ENCODE measurements around the gene SLC8B1.

SLC8B1 gene

DNA sequence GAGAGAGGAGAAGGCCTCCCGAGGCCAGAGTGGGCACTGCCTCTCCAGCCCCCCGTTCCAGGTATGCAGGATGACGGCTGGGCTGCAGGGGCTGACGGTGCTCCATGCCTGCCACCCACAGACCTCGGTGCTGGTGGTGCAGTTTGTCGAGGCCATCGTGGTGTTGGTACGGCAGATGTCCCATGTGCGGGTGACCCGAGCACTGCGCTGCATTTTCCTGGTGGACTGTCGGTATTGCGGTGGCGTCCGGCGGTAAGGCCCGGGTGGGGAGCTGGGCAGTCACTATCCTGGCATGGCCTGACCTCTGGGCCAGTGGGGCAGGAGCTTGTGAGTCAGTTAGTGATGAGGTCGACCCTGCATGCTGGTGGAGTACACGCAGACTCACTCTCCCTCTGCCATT, 66.3 kb downstream of the SLC8B1 start:
- peaks cover 4% of the 10 kb centered on the region for H3K27me3 Mint-ChIP-seq (ENCODE audit: low read depth, poor library complexity)
- DNase-seq: no peak
- H3K36me3 Mint-ChIP-seq (ENCODE audit: low read depth): peaks cover 25% of the 10 kb centered on the region
- peaks cover 37% of the 10 kb centered on the region for H3K4me1 Mint-ChIP-seq
- TF ChIP-seq, protein P1, sequence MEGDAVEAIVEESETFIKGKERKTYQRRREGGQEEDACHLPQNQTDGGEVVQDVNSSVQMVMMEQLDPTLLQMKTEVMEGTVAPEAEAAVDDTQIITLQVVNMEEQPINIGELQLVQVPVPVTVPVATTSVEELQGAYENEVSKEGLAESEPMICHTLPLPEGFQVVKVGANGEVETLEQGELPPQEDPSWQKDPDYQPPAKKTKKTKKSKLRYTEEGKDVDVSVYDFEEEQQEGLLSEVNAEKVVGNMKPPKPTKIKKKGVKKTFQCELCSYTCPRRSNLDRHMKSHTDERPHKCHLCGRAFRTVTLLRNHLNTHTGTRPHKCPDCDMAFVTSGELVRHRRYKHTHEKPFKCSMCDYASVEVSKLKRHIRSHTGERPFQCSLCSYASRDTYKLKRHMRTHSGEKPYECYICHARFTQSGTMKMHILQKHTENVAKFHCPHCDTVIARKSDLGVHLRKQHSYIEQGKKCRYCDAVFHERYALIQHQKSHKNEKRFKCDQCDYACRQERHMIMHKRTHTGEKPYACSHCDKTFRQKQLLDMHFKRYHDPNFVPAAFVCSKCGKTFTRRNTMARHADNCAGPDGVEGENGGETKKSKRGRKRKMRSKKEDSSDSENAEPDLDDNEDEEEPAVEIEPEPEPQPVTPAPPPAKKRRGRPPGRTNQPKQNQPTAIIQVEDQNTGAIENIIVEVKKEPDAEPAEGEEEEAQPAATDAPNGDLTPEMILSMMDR (IDR thresholded peaks at IDR 0.05): no peak
- H3K27ac Mint-ChIP-seq: no peak overlapping the region
- H3K4me3 Mint-ChIP-seq: no peak overlapping the region
- H3K9me3 Mint-ChIP-seq: no peaks in the 10 kb centered on the region

DNA sequence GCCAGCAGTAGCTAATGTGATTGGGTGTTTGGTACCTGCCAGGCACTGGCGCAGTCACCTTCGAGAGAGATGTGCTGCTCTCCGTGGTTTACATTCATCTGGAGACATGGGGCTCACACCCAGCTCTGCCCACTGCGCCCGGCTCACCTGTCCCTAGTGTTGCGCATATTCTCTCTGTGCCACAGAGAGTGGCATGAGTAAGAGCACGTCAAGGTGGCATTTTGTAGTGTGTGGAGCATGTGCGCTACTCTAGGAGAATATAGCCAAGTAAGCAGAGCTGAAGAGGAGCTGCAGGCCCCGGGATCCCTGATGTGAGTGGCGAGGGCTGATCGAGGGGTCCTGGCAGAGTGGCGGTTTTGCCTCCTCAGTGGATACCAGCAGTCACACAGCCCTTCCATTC, 66.8 kb downstream of the SLC8B1 start:
- H3K27me3 Mint-ChIP-seq (ENCODE audit: low read depth, poor library complexity): peaks cover 4% of the 10 kb centered on the region
- no peaks in the 10 kb centered on the region for H3K9me3 Mint-ChIP-seq
- H3K4me1 Mint-ChIP-seq: peaks cover 35% of the 10 kb centered on the region
- no peak overlapping the region for H3K4me3 Mint-ChIP-seq
- H3K36me3 Mint-ChIP-seq (ENCODE audit: low read depth): peaks cover 25% of the 10 kb centered on the region
- H3K27ac Mint-ChIP-seq: no peak overlapping the region
- TF ChIP-seq, protein P1 (IDR thresholded peaks at IDR 0.05): no peak
- DNase-seq: no peak

- H3K9me3 Mint-ChIP-seq: no peaks in the 10 kb centered on the region
- H3K27ac Mint-ChIP-seq: no peak overlapping the region
Measured at GRCh38 chr12:113267621-113268020, 67.3 kb downstream of the SLC8B1 start.

DNA sequence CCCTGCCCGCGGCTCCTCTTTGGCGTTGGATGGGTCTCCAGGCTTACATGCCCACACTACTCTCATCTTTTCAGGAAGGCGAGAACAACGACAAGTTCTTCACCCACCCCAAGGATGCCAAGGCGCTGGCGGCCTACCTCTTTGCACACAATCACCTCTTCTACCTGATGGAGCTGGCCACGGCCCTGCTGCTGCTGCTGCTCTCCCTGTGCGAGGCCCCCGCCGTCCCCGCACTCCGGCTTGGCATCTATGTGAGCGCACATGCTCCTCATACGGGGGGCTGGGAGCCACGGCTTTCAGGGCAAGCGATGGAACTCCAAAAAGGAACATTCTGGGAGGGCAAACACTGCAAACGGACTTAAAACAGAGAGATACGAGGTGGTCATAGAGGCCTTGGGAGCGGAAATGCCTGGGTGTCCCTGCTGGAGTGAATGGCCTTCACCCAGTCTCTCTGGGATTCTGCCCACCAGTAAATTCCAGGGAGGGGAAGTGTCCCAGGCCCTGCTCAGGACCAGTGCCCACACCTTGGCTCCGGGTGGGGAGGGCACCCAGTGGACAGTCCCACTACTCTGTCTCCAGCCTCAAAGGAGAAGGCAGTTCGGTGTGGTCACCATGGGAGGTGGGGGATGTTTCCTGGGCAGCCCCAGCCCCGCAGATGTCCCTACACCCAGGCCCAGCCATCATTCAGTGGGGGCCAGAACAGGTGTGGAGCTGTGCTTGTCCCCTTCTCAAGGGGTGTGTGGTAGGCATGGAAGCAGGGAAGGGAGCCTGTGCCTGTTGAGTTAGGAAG, 68.6 kb downstream of the SLC8B1 start:
- Mint-ChIP-seq H3K4me1 (peaks cover 31% of the 10 kb centered on the region), H3K4me3 (no peak overlapping the region), H3K27ac (no peak overlapping the region), H3K27me3 (ENCODE audit: low read depth, poor library complexity) (peaks cover 4% of the 10 kb centered on the region), H3K9me3 (no peaks in the 10 kb centered on the region), H3K36me3 (ENCODE audit: low read depth) (peaks cover 21% of the 10 kb centered on the region)
- no peak for DNase-seq
- TF ChIP-seq, protein P1 (IDR thresholded peaks at IDR 0.05): no peak

More at GRCh38 chr12:113267621-113268020, 67.3 kb downstream of the SLC8B1 start:
- no peak for DNase-seq
- H3K27me3 Mint-ChIP-seq (ENCODE audit: low read depth, poor library complexity): peaks cover 4% of the 10 kb centered on the region
- TF ChIP-seq, protein P1 (IDR thresholded peaks at IDR 0.05): no peak
- no peak overlapping the region for H3K4me3 Mint-ChIP-seq
- peaks cover 25% of the 10 kb centered on the region for H3K36me3 Mint-ChIP-seq (ENCODE audit: low read depth)
- peaks cover 32% of the 10 kb centered on the region for H3K4me1 Mint-ChIP-seq

- Mint-ChIP-seq H3K36me3 (ENCODE audit: low read depth) (peaks cover 19% of the 10 kb centered on the region), H3K27me3 (ENCODE audit: low read depth, poor library complexity) (no peaks in the 10 kb centered on the region), H3K4me1 (peaks cover 42% of the 10 kb centered on the region), H3K9me3 (no peaks in the 10 kb centered on the region), H3K4me3 (no peak overlapping the region), H3K27ac (peak overlapping the region; percentile 58)
- TF ChIP-seq, protein P1 (IDR thresholded peaks at IDR 0.05): no peak
- no peak for DNase-seq
Measured at GRCh38 chr12:113263431-113263963, 71.4 kb downstream of the SLC8B1 start.

DNA sequence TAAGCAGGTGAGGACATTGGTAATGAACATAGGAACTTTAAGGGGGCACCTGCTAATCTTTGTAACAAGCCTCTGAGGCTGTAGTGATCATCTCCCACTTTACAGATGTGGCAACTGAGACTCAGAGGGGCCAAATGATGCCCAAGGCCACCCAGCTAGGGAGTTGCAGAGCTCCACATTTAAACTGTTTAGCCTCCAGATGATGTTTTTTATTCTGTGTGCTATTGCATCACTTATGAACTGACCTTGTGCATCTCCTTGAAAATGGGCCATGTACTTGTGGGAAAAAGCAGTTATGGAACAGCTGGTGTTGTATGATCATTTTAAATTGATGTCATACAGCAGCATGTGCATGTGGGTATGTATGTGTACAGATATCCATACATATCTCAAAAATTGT, 72.2 kb downstream of the SLC8B1 start:
- H3K27ac Mint-ChIP-seq: no peak overlapping the region
- H3K36me3 Mint-ChIP-seq (ENCODE audit: low read depth): peaks cover 12% of the 10 kb centered on the region
- no peaks in the 10 kb centered on the region for H3K27me3 Mint-ChIP-seq (ENCODE audit: low read depth, poor library complexity)
- H3K9me3 Mint-ChIP-seq: no peaks in the 10 kb centered on the region
- DNase-seq: no peak
- peaks cover 45% of the 10 kb centered on the region for H3K4me1 Mint-ChIP-seq
- TF ChIP-seq, protein P1 (IDR thresholded peaks at IDR 0.05): no peak
- no peak overlapping the region for H3K4me3 Mint-ChIP-seq

Data from nephron progenitor cell (in vitro differentiated cells).